ENCODE measurements around the gene MYLK3. TPM values are rescaled to one million over a fixed set of nuclear protein-coding genes. Genes with fewer than 3 reads are reported as not detected.

Gene MYLK3
- total RNA-seq, 6 experiments from 2014 or later = 0.06 to 0.44 (median 0.23) TPM

DNA sequence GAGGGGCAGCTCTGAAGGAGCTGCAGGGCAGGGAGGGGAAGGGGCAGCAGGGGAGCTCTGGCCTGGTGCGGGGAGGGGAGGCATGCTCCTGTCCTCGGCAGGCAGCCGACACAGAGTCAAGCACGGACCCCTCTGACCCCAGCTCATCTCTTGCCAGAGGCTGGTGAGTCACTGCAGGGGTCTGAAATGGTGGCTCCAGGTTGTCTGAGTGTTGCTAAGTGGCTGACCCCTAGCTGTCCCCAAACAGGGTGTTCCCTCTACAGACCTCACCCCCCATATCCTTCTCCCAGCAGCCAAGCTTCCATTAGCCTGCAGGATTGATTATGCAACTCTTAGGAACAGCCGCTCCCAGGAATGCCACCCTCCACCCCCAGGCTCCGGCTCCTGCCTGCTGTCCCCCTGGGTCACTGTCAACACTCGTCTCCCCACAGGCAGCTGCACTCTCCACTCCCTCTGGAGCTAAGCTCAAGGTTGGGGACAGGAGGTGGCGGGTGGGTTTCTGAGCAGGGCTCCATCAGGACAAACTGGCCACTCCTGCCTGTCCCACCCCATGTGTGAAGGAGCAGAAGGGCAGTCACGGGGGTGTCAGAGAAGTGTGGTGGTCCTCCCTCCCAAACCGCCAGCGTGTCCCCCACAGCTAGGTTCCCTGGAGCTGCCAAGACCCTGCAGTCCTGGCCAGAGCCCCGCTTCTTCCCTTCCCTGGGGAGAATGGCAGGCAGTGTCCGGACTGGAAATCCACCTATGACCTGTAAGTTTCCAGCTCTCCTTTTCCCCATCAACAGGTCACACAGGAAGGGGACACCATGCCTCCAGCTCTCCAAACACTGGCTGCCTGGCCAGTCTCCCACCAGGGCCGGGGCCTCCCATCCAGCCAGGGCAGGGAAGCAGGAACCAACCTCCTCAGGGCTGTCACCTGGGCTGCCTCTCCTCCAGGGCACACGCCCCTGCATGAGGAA, 1.0 kb downstream of the MYLK3 start:
- ATAC-seq (peak in 1 of 4 donors; percentile 14), DNase-seq (no peak)
- TF ChIP-seq POLR2A (IDR thresholded peaks at IDR 0.05) = no peak
- TF ChIP-seq, protein P1, sequence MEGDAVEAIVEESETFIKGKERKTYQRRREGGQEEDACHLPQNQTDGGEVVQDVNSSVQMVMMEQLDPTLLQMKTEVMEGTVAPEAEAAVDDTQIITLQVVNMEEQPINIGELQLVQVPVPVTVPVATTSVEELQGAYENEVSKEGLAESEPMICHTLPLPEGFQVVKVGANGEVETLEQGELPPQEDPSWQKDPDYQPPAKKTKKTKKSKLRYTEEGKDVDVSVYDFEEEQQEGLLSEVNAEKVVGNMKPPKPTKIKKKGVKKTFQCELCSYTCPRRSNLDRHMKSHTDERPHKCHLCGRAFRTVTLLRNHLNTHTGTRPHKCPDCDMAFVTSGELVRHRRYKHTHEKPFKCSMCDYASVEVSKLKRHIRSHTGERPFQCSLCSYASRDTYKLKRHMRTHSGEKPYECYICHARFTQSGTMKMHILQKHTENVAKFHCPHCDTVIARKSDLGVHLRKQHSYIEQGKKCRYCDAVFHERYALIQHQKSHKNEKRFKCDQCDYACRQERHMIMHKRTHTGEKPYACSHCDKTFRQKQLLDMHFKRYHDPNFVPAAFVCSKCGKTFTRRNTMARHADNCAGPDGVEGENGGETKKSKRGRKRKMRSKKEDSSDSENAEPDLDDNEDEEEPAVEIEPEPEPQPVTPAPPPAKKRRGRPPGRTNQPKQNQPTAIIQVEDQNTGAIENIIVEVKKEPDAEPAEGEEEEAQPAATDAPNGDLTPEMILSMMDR (IDR thresholded peaks at IDR 0.05) = no peak
- Histone ChIP-seq H3K36me3 (no peaks in the 10 kb centered on the region), H3K4me3 (no peak overlapping the region), H3K4me1 (no peaks in the 10 kb centered on the region), H3K27ac (no peak overlapping the region), H3K9me3 (no peaks in the 10 kb centered on the region), H3K27me3 (no peaks in the 10 kb centered on the region)
- 62% methylated on average over 4 of the region's 15 CpGs for WGBS (ENCODE audit: insufficient coverage, low coverage, low lambda C conversion rate, missing lambda C conversion rate)
- intact Hi-C loops (cut with DNase I) = no loop called here

DNA sequence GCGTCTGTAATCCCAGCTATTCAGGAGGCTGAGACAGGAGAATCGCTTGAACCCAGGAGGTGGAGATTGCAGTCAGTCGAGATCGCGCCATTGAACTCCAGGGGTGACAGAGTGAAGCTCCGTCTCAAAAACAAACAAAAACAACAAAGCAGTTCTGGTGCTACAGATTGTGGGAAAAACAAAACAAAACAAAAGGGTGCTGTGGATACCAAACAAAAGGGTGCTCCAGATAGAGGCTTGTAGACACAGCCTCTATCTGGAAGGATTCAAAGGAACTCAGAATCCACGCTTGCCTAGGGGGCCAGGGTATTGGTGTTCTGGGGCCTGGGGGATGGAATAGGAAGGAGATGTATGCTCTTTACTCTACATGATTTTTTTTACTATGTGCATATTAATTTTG, 2.5 kb downstream of the MYLK3 start:
- no peak overlapping the region for H3K27ac ChIP-seq
- ATAC-seq (no peak), DNase-seq (no peak)
- intact Hi-C loops (cut with DNase I) = no loop called here
- no peaks in the 10 kb centered on the region for H3K4me1 ChIP-seq
- H3K36me3 ChIP-seq = no peaks in the 10 kb centered on the region
- 66% methylated on average over 6 of the region's 7 CpGs for WGBS (ENCODE audit: insufficient coverage, low coverage, low lambda C conversion rate, missing lambda C conversion rate)
- no peaks in the 10 kb centered on the region for H3K9me3 ChIP-seq
- H3K27me3 ChIP-seq = no peaks in the 10 kb centered on the region
- TF ChIP-seq POLR2A (IDR thresholded peaks at IDR 0.05) = no peak
- TF ChIP-seq, protein P1 (IDR thresholded peaks at IDR 0.05) = no peak
- no peak overlapping the region for H3K4me3 ChIP-seq

DNA sequence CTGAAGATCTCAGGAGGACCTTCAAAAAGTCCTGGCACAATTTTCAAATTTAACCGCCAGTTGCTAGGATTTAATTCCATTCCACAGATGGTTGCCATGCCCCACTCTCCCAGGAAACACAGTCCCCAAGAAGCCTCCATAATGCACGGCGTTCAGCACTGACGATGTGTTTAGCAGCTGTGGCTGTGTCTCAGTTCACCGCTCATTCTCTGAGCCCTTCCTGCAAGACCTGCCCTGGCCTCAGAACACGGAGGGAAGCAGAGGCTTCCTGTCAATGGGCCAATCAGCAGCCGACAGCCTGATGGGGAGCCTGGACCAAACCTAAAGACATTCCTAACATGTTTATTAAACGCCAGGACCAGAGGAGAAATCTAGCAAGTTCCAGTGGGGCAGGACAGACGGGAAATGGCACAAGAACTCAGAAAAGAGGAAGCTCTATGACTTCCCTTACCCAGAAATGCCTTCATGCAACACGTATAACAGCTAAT, 4.9 kb downstream of the MYLK3 start:
- Histone ChIP-seq H3K36me3 (no peaks in the 10 kb centered on the region), H3K27ac (peak overlapping the region; percentile 28 to 44 (median 37)), H3K4me1 (no peaks in the 10 kb centered on the region), H3K27me3 (no peaks in the 10 kb centered on the region), H3K4me3 (no peak overlapping the region), H3K9me3 (no peaks in the 10 kb centered on the region)
- TF ChIP-seq POLR2A (IDR thresholded peaks at IDR 0.05) = no peak
- TF ChIP-seq, protein P1 (IDR thresholded peaks at IDR 0.05) = no peak
- intact Hi-C loops (cut with DNase I) = no loop called here
- WGBS (ENCODE audit: insufficient coverage, low coverage, low lambda C conversion rate, missing lambda C conversion rate) = 32% methylated on average over 8 of the region's 10 CpGs
- ATAC-seq = peak; percentile 41 to 70 (median 54)
- DNase-seq = no peak

DNA sequence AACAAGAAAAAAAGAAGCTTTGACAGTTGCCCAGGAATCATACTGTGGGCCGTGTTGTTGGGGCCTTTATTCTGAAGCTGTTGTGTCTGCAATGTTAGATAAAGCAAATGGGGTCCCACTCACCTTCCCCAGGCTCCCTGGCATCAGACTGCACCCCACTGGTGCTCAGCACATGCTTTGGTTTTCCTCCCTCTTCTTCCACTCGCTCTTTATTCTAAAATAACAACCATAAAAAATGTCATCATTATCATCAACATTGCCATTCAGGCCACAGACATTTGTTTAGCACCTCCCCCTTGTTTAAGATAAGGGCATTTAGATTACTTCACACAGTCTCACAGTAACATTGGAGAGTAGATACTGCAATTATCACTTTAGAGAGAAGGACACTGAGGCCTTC, 8.2 kb downstream of the MYLK3 start:
- Histone ChIP-seq H3K9me3 (no peaks in the 10 kb centered on the region), H3K27ac (no peak overlapping the region), H3K36me3 (no peaks in the 10 kb centered on the region), H3K4me1 (no peaks in the 10 kb centered on the region), H3K4me3 (no peak overlapping the region), H3K27me3 (no peaks in the 10 kb centered on the region)
- ATAC-seq (no peak), DNase-seq (no peak)
- 75% methylated on average over 2 of the region's 2 CpGs for WGBS (ENCODE audit: insufficient coverage, low coverage, low lambda C conversion rate, missing lambda C conversion rate)
- TF ChIP-seq, protein P1 (IDR thresholded peaks at IDR 0.05) = no peak
- TF ChIP-seq POLR2A (IDR thresholded peaks at IDR 0.05) = no peak
- intact Hi-C loops (cut with DNase I) = no loop called here

Data from right lobe of liver (tissue), 6 donors.